HCT116 (cell line): ENCODE measurements around the gene ARHGAP36. TPM values are rescaled to one million over a fixed set of nuclear protein-coding genes. Genes with fewer than 3 reads are reported as not detected.

ENCODE experiments used
- ATAC-seq: fragments of 200-7000 bp; cut with Tn5 transposase; 2 replicates; pipeline ENCODE4 v1.9.1; 2020; ENCODE audit warnings: mild to moderate bottlenecking, moderate library complexity
- BruUV-seq: library from RNA; stranded (reverse); fragments of 400-500 nt; replicated peaks from 2 replicates; lab custom pipeline; 2021; lab: Mats Ljungman, UMichigan
- CTCF ChIA-PET: fragments of 300-600 bp; sonication (Branson Sonifier 250); formaldehyde crosslinking; loops from one replicate; lab custom pipeline; 2021; ENCODE audit warnings: antibody characterized with exemption; lab: Charles Lee
- POLR2A ChIA-PET: fragments of 300-600, 350-600 bp; sonication (Branson Sonifier 250); formaldehyde crosslinking; loops from one replicate; lab custom pipeline; 2021; ENCODE audit warnings: antibody characterized with exemption; lab: Charles Lee
- RAD21 ChIA-PET, 2 experiments: fragments of 300-600 bp; sonication (Branson Sonifier 250); formaldehyde crosslinking; loops; one replicate each; lab custom pipeline; 2023; ENCODE audit warnings: low total read pairs in 2 of 2; ENCODE audit not compliant: uncharacterized antibody in 2 of 2, unreplicated experiment in 2 of 2, low non-redundant PET in 1 of 2; lab: Charles Lee
- DNase-seq: peaks from one replicate; pipeline ENCODE4 v3.0.0-alpha.2; 2010; ENCODE audit warnings: low read depth, low spot score
- H2AFZ ChIP-seq: fragments of 200-600 bp; shearing (Covaris generic), sonication (generic); 2 replicates; pipeline ENCODE4 v1.6.1; 2017; ENCODE audit warnings: low read depth, mixed run types, mixed read lengths, antibody characterized with exemption, low read length; ENCODE audit not compliant: poor library complexity, severe bottlenecking
- H3K27ac ChIP-seq: 2 replicates; pipeline ENCODE4 v1.5.1; 2012; ENCODE audit warnings: low read depth, low read length
- H3K27me3 ChIP-seq: fragments of 200-600 bp; sonication (generic); 2 replicates; pipeline ENCODE4 v1.6.1; 2016; ENCODE audit warnings: mixed run types, low read length, mixed read lengths; ENCODE audit not compliant: insufficient read depth
- H3K36me3 ChIP-seq, 2 experiments: fragments of 200-500 bp in 1 of 2; fragments of 200-600 bp in 1 of 2; sonication (Bioruptor generic) in 1 of 2; sonication (generic) in 1 of 2; 2 replicates each; pipeline versions ENCODE4 v1.5.1 to v1.6.1; 2014 to 2016; ENCODE audit warnings: low read length in 2 of 2, inconsistent platforms in 1 of 2, mixed read lengths in 1 of 2, mixed run types in 1 of 2; ENCODE audit not compliant: insufficient read depth in 2 of 2, control insufficient read depth in 1 of 2
- H3K4me1 ChIP-seq, 2 experiments: fragments of 200-600 bp in 1 of 2; sonication (generic) in 1 of 2; 2 replicates each; pipeline versions ENCODE4 v1.5.1 to v1.6.1; 2012 to 2017; ENCODE audit warnings: low read length in 2 of 2, inconsistent platforms in 1 of 2, mild to moderate bottlenecking in 1 of 2, mixed read lengths in 1 of 2, mixed run types in 1 of 2, moderate library complexity in 1 of 2; ENCODE audit not compliant: insufficient read depth in 2 of 2, control insufficient read depth in 1 of 2
- H3K4me2 ChIP-seq: fragments of 200-600 bp; sonication (generic); 2 replicates; pipeline ENCODE4 v1.6.1; 2017; ENCODE audit warnings: mixed run types, low read length, mixed read lengths
- H3K4me3 ChIP-seq, 2 experiments: fragments of 200-600 bp in 1 of 2; sonication (generic) in 1 of 2; replicated peaks in 1 of 2; 2 replicates each; pipeline ENCODE4 v1.5.1; 2011 to 2016; ENCODE audit warnings: low read length in 2 of 2, control low read depth in 1 of 2, low read depth in 1 of 2, mild to moderate bottlenecking in 1 of 2, mixed read lengths in 1 of 2, mixed run types in 1 of 2
- H3K79me2 ChIP-seq: fragments of 200-600 bp; sonication (generic); 2 replicates; pipeline ENCODE4 v1.6.1; 2017; ENCODE audit warnings: mild to moderate bottlenecking, mixed run types, low read length, moderate library complexity, mixed read lengths; ENCODE audit not compliant: insufficient read depth
- H3K9ac ChIP-seq: fragments of 200-600 bp; sonication (generic); 2 replicates; pipeline ENCODE4 v1.6.1; 2016; ENCODE audit warnings: low read length, mixed read lengths
- H3K9me2 ChIP-seq: fragments of 200-600 bp; sonication (generic), shearing (Covaris generic); 2 replicates; pipeline ENCODE4 v1.6.1; 2017; ENCODE audit warnings: mixed run types, mild to moderate bottlenecking, moderate library complexity; ENCODE audit not compliant: insufficient read depth
- H3K9me3 ChIP-seq, 2 experiments: fragments of 200-500 bp in 1 of 2; fragments of 200-600 bp in 1 of 2; sonication (Bioruptor generic) in 1 of 2; sonication (generic) in 1 of 2; 2 replicates each; pipeline ENCODE4 v1.6.1; 2014 to 2017; ENCODE audit warnings: low read length in 2 of 2, mixed read lengths in 2 of 2, inconsistent platforms in 1 of 2, low read depth in 1 of 2, mild to moderate bottlenecking in 1 of 2, mixed run types in 1 of 2, moderate library complexity in 1 of 2; ENCODE audit not compliant: control insufficient read depth in 1 of 2, insufficient read depth in 1 of 2
- H4K20me1 ChIP-seq: fragments of 200-600 bp; sonication (generic), shearing (Covaris generic); 2 replicates; pipeline ENCODE4 v1.6.1; 2017; ENCODE audit warnings: mixed run types, mild to moderate bottlenecking, moderate library complexity; ENCODE audit not compliant: insufficient read depth
- EGR1 ChIP-seq: IDR thresholded peaks from 2 replicates; pipeline ENCODE4 v1.6.1; 2012; ENCODE audit warnings: low read depth
- ELF1 ChIP-seq: IDR thresholded peaks from 2 replicates; pipeline ENCODE4 v1.6.1; 2012; ENCODE audit warnings: low read depth, borderline replicate concordance
- EZH2phosphoT487 ChIP-seq: fragments of 200-600 bp; IDR thresholded peaks from 2 replicates; pipeline ENCODE4 v1.6.1; 2018; ENCODE audit warnings: antibody characterized with exemption, borderline replicate concordance
- POLR2AphosphoS5 ChIP-seq: IDR thresholded peaks from 2 replicates; pipeline ENCODE4 v1.6.1; 2011; ENCODE audit warnings: mild to moderate bottlenecking, low read depth, low read length, moderate library complexity
- REST ChIP-seq: IDR thresholded peaks from 2 replicates; pipeline ENCODE4 v1.6.1; 2012; ENCODE audit warnings: low read depth
- TCF7L2 ChIP-seq: IDR thresholded peaks from 2 replicates; pipeline ENCODE4 v1.7.0; 2011; ENCODE audit warnings: borderline replicate concordance, inconsistent platforms; ENCODE audit not compliant: insufficient read depth, insufficient read length; ENCODE audit errors: extremely low read depth
- YY1 ChIP-seq: IDR thresholded peaks from 2 replicates; pipeline ENCODE4 v1.6.1; 2011; ENCODE audit warnings: low read length, low read depth, moderate library complexity, mild to moderate bottlenecking; ENCODE audit not compliant: insufficient replicate concordance; ENCODE audit errors: extremely low read depth
- intact Hi-C: fragments of 100-400 bp; cut with micrococcal nuclease; formaldehyde crosslinking; loops from 2 replicates; pipeline ENCODE4 v1.10.0; 2022
- total RNA-seq: library from RNA; stranded (reverse); gene quantifications from one replicate; pipeline ENCODE4 v1.2.1, GENCODE V29; 2021; ENCODE audit not compliant: unreplicated experiment
- TF ChIP-seq, protein P1 (sequence below), 3 experiments: fragments of 200-600 bp in 1 of 3; sonication (generic) in 1 of 3; IDR thresholded peaks in 2 of 3; conservative IDR thresholded peaks in 1 of 3; 2 replicates each; pipeline ENCODE4 v1.5.1; 2012 to 2017; ENCODE audit warnings: low read depth in 2 of 3, low read length in 2 of 3, antibody characterized with exemption in 1 of 3, borderline replicate concordance in 1 of 3, control low read depth in 1 of 3, mild to moderate bottlenecking in 1 of 3, mixed read lengths in 1 of 3, mixed run types in 1 of 3, moderate library complexity in 1 of 3; ENCODE audit not compliant: insufficient read depth in 1 of 3

Gene ARHGAP36
- total RNA-seq, 1 experiment from 2014 or later = not detected

DNA sequence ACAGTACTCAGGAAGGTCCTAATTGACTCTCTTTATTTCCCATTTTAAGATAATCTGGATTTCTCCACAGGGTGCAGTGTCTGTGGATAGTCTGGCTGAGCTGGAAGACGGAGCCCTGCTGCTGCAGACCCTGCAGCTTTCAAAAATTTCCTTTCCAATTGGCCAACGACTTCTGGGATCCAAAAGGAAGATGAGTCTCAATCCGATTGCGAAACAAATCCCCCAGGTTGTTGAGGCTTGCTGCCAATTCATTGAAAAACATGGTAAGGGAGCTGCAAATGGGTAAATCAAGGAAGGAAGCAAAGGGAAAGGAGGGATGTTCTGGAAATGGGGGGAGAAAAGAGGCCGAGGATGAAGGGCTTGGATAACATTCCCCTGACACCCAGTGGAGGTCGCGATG is 26.0 kb downstream of the ARHGAP36 start:
- H3K27me3 ChIP-seq = peaks cover 17% of the 10 kb centered on the region; the same call in 1 of the 2 replicates
- TF ChIP-seq EZH2phosphoT487 (no peak), POLR2AphosphoS5 (no peak), ELF1 (no peak), REST (no peak), EGR1 (no peak), YY1 (no peak), TCF7L2 (no peak)
- TF ChIP-seq, protein P1, sequence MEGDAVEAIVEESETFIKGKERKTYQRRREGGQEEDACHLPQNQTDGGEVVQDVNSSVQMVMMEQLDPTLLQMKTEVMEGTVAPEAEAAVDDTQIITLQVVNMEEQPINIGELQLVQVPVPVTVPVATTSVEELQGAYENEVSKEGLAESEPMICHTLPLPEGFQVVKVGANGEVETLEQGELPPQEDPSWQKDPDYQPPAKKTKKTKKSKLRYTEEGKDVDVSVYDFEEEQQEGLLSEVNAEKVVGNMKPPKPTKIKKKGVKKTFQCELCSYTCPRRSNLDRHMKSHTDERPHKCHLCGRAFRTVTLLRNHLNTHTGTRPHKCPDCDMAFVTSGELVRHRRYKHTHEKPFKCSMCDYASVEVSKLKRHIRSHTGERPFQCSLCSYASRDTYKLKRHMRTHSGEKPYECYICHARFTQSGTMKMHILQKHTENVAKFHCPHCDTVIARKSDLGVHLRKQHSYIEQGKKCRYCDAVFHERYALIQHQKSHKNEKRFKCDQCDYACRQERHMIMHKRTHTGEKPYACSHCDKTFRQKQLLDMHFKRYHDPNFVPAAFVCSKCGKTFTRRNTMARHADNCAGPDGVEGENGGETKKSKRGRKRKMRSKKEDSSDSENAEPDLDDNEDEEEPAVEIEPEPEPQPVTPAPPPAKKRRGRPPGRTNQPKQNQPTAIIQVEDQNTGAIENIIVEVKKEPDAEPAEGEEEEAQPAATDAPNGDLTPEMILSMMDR (IDR thresholded peaks at IDR 0.05 in 2 of 3, conservative IDR thresholded peaks at IDR 0.05 in 1 of 3; ENCODE audit: borderline replicate concordance in 1 of 3, insufficient read depth in 1 of 3, low read depth in 2 of 3, low read length in 2 of 3) = no peak
- H3K4me1 ChIP-seq = no peaks in the 10 kb centered on the region
- H2AFZ ChIP-seq = no peak overlapping the region
- H3K4me2 ChIP-seq = no peak overlapping the region
- H3K9me2 ChIP-seq = no peaks in the 10 kb centered on the region
- no peaks in the 10 kb centered on the region for H3K9me3 ChIP-seq
- ChIA-PET POLR2A (no interaction called here), CTCF (no interaction called here), RAD21 (no interaction called here)
- H3K4me3 ChIP-seq = no peak overlapping the region
- no peaks in the 10 kb centered on the region for H3K79me2 ChIP-seq
- no peaks in the 10 kb centered on the region for H4K20me1 ChIP-seq
- no peak for DNase-seq
- no TSS peak for BruUV-seq
- intact Hi-C loops = no loop called here
- H3K9ac ChIP-seq = no peak overlapping the region
- no peak overlapping the region for H3K27ac ChIP-seq
- H3K36me3 ChIP-seq = no peaks in the 10 kb centered on the region
- no peak for ATAC-seq
